H7 (cell line): Measurements from ENCODE around the gene ZNF23. TPM values are rescaled to one million over a fixed set of nuclear protein-coding genes. Genes with fewer than 3 reads are reported as not detected.
"Not testable (repeated sequence)": the region's sequence is repeated elsewhere in the genome, so short reads cannot be mapped to it uniquely, and the experiment has no call there.

Experiments used
- DNase-seq: peaks from one replicate; pipeline ENCODE4 v3.0.0; 2012
- H3K27me3 ChIP-seq: 2 replicates; pipeline ENCODE4 v1.6.0; 2011; ENCODE audit warnings: mild to moderate bottlenecking, low read length; ENCODE audit not compliant: control insufficient read depth, insufficient read depth
- H3K36me3 ChIP-seq: replicated peaks from 2 replicates; pipeline ENCODE4 v1.5.1; 2011; ENCODE audit warnings: low read length; ENCODE audit not compliant: control insufficient read depth, insufficient read depth
- H3K4me3 ChIP-seq: 2 replicates; pipeline ENCODE4 v1.5.1; 2011; ENCODE audit warnings: low read depth, mild to moderate bottlenecking, control low read depth, low read length, moderate library complexity; ENCODE audit not compliant: insufficient read depth
- total RNA-seq: library from RNA; depleted of rRNA; stranded (reverse); fragments of >200 nt; shearing (Covaris generic); gene quantifications from 2 replicates; pipeline ENCODE4 v1.2.3, GENCODE V29; 2014; rRNA removed

Gene ZNF23
- total RNA-seq, result 9.8 and 11.5 TPM in 2 replicates

GRCh38 chr16:71461686-71462648, at the start of gene ZNF23:
TSS of gene ZNF23 (minus strand) at chr16:71462247. CDS start at chr16:71456796, 5,451 bp downstream.
- Histone ChIP-seq H3K36me3 (no peaks in the 10 kb centered on the region), H3K4me3 (peak within 1 kb of the TSS; percentile 96), H3K27me3 (no peaks in the 10 kb centered on the region)
- DNase-seq, result peak; percentile 96

GRCh38 chr16:71507061-71507460, 45.0 kb upstream of the ZNF23 start:
- no peak overlapping the region for H3K4me3 ChIP-seq
- H3K36me3 ChIP-seq, result no peaks in the 10 kb centered on the region
- no peak for DNase-seq
- H3K27me3 ChIP-seq, result no peaks in the 10 kb centered on the region

DNA sequence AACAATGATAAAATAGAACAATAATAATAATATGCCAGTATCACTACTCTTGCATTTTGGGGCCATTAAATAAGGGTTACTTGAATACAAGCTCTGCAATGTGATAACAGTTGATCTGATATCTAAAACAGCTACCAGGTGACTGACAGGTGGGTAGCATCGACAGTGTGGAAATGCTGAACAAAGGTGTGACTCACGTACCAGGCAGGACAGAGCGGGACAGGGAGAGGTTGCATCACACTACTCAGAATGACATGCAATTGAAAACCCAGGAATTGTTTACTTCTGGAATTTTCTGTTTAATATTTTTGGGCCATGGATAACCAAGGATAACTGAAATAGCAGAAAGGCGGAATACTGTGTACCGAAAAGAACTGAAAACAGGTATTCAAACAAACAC, 42.9 kb upstream of the ZNF23 start:
- DNase-seq, result no peak
- Histone ChIP-seq H3K27me3 (no peaks in the 10 kb centered on the region), H3K36me3 (no peaks in the 10 kb centered on the region), H3K4me3 (no peak overlapping the region)

DNA sequence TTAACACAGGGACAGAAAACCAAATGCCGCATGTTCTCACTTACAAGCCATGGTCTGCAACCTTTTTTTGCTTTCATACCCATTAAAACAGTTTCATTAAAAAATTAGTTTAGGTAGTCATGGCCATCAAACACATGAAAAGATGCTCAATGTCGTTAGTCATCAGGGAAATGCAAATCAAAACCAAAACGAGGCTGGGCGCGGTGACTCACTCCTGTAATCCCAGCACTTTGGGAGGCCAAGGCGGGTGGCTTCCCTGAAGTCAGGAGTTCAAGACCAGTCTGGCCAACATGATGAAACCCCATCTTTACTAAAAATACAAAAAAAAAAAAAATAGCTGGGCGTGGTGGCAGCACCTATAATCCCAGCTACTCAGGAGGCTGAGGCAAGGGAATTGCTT, 42.0 kb upstream of the ZNF23 start:
- H3K27me3 ChIP-seq, DNase-seq, H3K4me3 ChIP-seq, H3K36me3 ChIP-seq: not testable (repeated sequence)

- Histone ChIP-seq H3K27me3 (no peaks in the 10 kb centered on the region), H3K4me3 (no peak overlapping the region), H3K36me3 (no peaks in the 10 kb centered on the region)
- no peak for DNase-seq
These were observed 39.5 kb upstream of the ZNF23 start for GRCh38 chr16:71501547-71501946.

DNA sequence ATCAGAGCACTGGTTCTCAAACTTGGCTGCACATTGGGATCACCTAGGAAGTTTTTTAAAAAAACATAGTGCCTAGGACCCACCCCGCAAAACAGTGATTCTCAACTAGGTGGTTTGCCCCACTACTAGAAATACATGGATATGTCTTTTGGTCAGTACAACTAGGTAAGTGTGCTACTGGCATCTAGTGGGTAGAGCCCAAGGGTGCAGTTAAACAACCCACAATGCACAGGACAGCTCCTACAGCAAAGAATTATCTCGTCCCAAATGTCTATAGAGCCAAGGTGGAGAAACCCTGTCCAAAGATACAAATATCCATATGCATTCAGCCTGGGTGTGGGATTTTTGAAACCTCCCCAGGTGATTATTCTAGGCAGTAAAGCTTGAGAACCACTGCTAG, 38.9 kb upstream of the ZNF23 start:
- no peak overlapping the region for H3K4me3 ChIP-seq
- no peaks in the 10 kb centered on the region for H3K27me3 ChIP-seq
- no peaks in the 10 kb centered on the region for H3K36me3 ChIP-seq
- DNase-seq, result no peak

DNA sequence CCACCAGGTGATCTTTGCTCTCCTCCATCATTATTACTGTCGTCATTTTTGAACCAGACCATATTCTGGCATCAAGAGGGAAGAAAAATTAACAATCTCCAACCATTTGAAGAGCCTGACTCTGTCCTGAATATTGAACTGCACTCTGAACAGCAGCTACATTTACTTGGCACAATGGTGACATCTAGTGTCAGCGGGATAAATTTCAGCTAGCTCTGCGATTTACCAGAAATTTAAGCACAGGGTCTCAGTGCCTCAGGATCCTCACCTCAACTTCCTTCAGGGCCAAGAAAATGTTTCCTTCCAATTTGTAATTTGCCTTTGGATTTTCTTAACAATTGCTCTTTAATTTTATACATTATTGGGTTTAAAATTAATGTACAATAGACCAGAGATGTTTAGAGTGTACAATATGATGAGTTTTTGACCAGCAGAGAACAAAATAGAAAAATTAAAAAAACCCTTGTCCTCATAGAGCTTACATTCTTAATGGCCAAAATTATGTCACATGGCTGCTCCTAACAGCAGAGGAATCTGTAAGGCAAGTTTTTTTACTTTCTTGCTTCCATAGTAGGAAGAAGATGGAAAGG, 37.8 kb upstream of the ZNF23 start:
- no peaks in the 10 kb centered on the region for H3K27me3 ChIP-seq
- no peaks in the 10 kb centered on the region for H3K36me3 ChIP-seq
- no peak overlapping the region for H3K4me3 ChIP-seq
- peak; percentile 66 for DNase-seq

DNA sequence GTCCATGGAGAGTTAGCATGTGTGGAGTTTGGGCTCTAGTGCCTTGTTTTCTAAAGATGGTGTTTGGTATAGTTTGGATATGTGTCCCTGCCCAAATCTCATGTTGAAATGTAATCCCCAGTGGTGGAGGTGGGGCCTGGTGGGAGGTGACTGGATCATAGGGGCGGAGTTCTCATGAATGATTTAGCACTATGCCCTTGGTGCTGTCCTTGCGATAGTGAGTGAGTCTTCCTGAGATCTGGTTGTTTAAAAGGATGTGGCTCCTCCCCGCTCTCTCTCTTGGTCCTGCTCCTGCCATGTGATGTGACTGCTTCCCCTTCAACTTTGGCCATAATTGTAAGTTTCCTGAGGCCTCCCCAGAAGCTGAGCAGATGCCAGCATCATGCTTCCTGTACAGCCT, 36.0 kb upstream of the ZNF23 start:
- DNase-seq, result no peak
- Histone ChIP-seq H3K4me3 (no peak overlapping the region), H3K36me3 (no peaks in the 10 kb centered on the region), H3K27me3 (no peaks in the 10 kb centered on the region)

DNA sequence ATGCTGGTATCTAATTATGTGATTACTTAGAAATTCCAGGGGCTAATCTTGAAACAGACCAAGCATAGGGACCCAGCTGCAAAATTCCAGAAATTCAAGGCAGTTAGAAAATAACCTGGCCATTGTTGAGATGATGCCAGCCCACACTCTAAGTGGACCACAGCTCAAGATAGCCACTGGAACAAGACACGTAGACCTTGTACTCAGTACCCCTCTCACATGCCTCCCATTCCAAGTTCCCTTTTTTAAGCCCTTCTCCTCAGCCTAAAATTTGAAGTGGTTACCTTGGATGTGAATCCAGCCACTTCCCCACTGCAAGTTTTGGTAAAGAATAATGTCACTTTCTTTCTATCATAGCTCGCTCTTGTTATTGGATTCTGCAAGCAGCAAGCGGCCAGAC, 31.2 kb upstream of the ZNF23 start:
- H3K27me3 ChIP-seq, result no peaks in the 10 kb centered on the region; the same call in 1 of the 2 replicates
- H3K36me3 ChIP-seq, result no peaks in the 10 kb centered on the region
- no peak overlapping the region for H3K4me3 ChIP-seq
- no peak for DNase-seq

GRCh38 chr16:71492786-71493185, 30.7 kb upstream of the ZNF23 start:
- H3K4me3 ChIP-seq, result no peak overlapping the region
- DNase-seq, result no peak
- no peaks in the 10 kb centered on the region for H3K36me3 ChIP-seq
- no peaks in the 10 kb centered on the region; the same call in 1 of the 2 replicates for H3K27me3 ChIP-seq

DNA sequence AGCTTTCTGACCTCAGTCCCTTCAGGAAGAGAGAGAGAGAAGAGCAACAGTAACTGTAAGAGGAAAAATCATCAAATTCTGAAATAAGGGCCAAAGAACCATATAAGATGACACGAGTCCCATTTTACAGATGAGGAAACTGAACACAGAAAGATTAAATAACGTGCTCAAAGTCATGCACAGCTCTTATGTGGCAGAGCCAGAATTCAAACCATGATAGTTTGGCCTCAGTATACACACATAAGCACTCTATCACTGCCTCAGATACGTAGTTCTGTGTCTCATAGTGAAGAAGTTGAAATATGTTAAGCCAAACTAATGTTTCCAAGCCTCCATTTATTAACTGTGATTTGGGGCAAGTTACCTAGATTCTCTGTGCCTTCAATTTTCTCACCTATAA, 29.0 kb upstream of the ZNF23 start:
- Histone ChIP-seq H3K4me3 (no peak overlapping the region), H3K27me3 (no peaks in the 10 kb centered on the region; the same call in 1 of the 2 replicates), H3K36me3 (no peaks in the 10 kb centered on the region)
- DNase-seq, result no peak

DNA sequence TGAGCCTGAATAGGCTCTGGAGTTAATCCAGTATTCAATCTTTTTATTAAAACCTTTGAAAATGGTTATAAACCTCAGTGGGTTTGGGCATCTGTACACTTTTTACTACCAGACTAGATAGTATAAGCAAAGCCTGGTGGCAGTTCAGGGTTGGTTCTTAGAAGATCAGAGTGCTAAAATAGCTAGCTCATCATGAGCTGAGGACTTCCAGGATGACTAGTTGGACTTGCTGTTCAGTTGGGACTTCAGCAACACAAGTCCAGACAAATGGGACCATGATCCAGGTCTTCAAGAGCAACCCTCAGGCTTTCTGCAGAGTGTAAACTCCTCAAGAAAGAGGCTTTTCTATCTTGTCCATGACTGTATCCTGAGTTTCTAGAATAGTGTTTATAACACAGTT, 28.3 kb upstream of the ZNF23 start:
- no peak overlapping the region for H3K4me3 ChIP-seq
- H3K27me3 ChIP-seq, result no peaks in the 10 kb centered on the region; the same call in 1 of the 2 replicates
- no peak for DNase-seq
- no peaks in the 10 kb centered on the region for H3K36me3 ChIP-seq

- Histone ChIP-seq H3K36me3 (no peaks in the 10 kb centered on the region), H3K4me3 (no peak within 1 kb of the TSS), H3K27me3 (no peaks in the 10 kb centered on the region; the same call in 1 of the 2 replicates)
- DNase-seq, result no peak
These were observed 27.1 kb upstream of the ZNF23 start, which contains the start of gene ZNF19 for GRCh38 chr16:71489122-71489521. TSS of gene ZNF19 (minus strand) at chr16:71489324. CDS start at chr16:71482114, 7,210 bp downstream.

DNA sequence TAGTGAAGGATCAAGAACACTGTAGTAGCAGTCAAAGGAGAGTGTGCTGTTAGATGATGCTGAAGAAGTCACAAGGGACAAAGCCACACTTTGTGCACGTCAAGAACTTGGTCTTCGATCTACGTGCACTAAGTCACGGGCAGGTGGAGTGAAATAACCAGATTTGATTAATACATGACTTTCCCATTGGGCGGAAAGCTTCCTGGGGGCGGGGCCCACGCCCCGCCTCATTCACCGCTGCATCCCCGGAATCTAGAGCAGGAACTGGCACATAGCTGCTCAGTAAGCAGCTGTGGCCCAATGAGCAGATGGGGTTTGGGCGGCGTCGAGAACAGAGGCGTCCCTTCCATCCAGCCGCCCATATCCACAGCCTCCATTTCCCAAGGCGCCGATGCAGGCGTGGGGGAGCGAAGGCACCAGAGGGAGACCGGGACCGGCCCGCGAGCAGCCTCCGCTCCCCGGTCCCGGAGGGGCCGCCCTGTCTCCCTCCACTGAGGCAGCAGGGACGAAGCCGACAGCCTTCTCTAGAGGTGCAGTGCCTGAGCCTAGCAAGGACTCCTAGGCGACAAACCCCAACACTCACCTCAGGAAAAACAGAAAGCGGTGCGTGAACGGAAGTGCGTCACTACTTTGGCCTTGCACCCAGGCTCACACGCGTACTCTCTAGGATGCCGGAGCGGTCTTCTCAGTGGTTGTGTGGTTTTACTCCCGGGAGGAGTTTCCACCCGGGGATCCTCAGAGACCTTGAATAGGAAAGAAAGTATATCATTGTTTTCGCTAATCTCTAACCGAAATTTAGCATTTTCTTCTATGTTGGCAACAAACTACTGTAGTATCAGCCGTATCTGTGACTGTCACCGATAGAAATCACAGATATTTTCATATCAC, 22.2 kb upstream of the ZNF23 start:
- Histone ChIP-seq H3K36me3 (no peaks in the 10 kb centered on the region), H3K27me3 (no peaks in the 10 kb centered on the region), H3K4me3 (peak overlapping the region; percentile 88)
- peak; percentile 81 for DNase-seq
